SK-N-SH (cell line): Measurements from ENCODE around the gene GLG1. TPM values are rescaled to one million over a fixed set of nuclear protein-coding genes. Genes with fewer than 3 reads are reported as not detected.

Experiments
- CTCF ChIA-PET: fragments of 300-600, 350-600 bp; formaldehyde crosslinking; extraction: SDS; loops from one replicate; lab custom pipeline; 2021; lab: Yijun Ruan, JAX
- POLR2A ChIA-PET: fragments of 350-600 bp; sonication (Branson Sonifier 250); formaldehyde crosslinking; extraction: SDS; loops from one replicate; lab custom pipeline; 2020; ENCODE audit warnings: antibody characterized with exemption, inconsistent platforms; lab: Yijun Ruan, JAX
- DNase-seq: peaks from one replicate; pipeline ENCODE4 v3.0.0; 2012
- H2AFZ ChIP-seq: fragments of 200-600 bp; sonication (generic); 2 replicates; pipeline ENCODE4 v1.8.1; 2016; ENCODE audit warnings: antibody characterized with exemption, mild to moderate bottlenecking, low read depth
- H3F3A ChIP-seq: fragments of 200-600 bp; sonication (generic); replicated peaks from 2 replicates; pipeline ENCODE3; 2016; ENCODE audit warnings: antibody characterized with exemption, mild to moderate bottlenecking; ENCODE audit not compliant: insufficient read depth
- H3K27ac ChIP-seq, 2 experiments: fragments of 200-500 bp in 1 of 2; fragments of 200-600 bp in 1 of 2; sonication (Bioruptor generic) in 1 of 2; sonication (generic), shearing (Covaris generic) in 1 of 2; 2 replicates each; pipeline versions ENCODE4 v1.5.1 to v1.6.1; 2014 to 2016; ENCODE audit warnings: low read depth in 2 of 2, inconsistent platforms in 1 of 2, low read length in 1 of 2, mild to moderate bottlenecking in 1 of 2, mixed read lengths in 1 of 2
- H3K27me3 ChIP-seq: fragments of 200-600 bp; sonication (generic), shearing (Covaris generic); 2 replicates; pipeline ENCODE4 v1.6.1; 2016; ENCODE audit warnings: mixed run types; ENCODE audit not compliant: insufficient read depth
- H3K36me3 ChIP-seq, 2 experiments: fragments of 200-500 bp in 1 of 2; fragments of 200-600 bp in 1 of 2; sonication (Bioruptor generic) in 1 of 2; sonication (generic) in 1 of 2; replicated peaks in 1 of 2; 2 replicates each; pipeline versions ENCODE3 to v1.5.1; 2014 to 2016; ENCODE audit warnings: low read length in 1 of 2, mild to moderate bottlenecking in 1 of 2; ENCODE audit not compliant: insufficient read depth in 2 of 2, control insufficient read depth in 1 of 2
- H3K4me1 ChIP-seq, 2 experiments: fragments of 200-500 bp in 1 of 2; fragments of 200-600 bp in 1 of 2; sonication (Bioruptor generic) in 1 of 2; sonication (generic), shearing (Covaris generic) in 1 of 2; 2 replicates each; pipeline versions ENCODE4 v1.5.1 to v1.6.1; 2014 to 2016; ENCODE audit warnings: low read depth in 1 of 2, low read length in 1 of 2, mixed run types in 1 of 2; ENCODE audit not compliant: insufficient read depth in 2 of 2, control insufficient read depth in 1 of 2
- H3K4me2 ChIP-seq: fragments of 200-600 bp; sonication (generic), shearing (Covaris generic); 2 replicates; pipeline ENCODE4 v1.6.1; 2017; ENCODE audit warnings: mixed run types
- H3K4me3 ChIP-seq, 2 experiments: fragments of 200-500 bp in 1 of 2; fragments of 200-600 bp in 1 of 2; sonication (Bioruptor generic) in 1 of 2; sonication (generic), shearing (Covaris generic) in 1 of 2; 2 replicates each; pipeline versions ENCODE4 v1.5.1 to v1.8.1; 2014 to 2016; ENCODE audit warnings: low read depth in 2 of 2, inconsistent platforms in 1 of 2, low read length in 1 of 2, mild to moderate bottlenecking in 1 of 2, mixed read lengths in 1 of 2, moderate library complexity in 1 of 2
- H3K79me2 ChIP-seq: fragments of 200-600 bp; sonication (generic); 2 replicates; pipeline ENCODE4 v1.8.1; 2017; ENCODE audit warnings: mild to moderate bottlenecking; ENCODE audit not compliant: insufficient read depth
- H3K9ac ChIP-seq: fragments of 200-600 bp; sonication (generic); 2 replicates; pipeline ENCODE4 v1.6.1; 2017; ENCODE audit warnings: mixed run types
- H3K9me2 ChIP-seq: fragments of 200-600 bp; sonication (generic); 2 replicates; pipeline ENCODE4 v1.6.1; 2017; ENCODE audit warnings: mixed run types
- H3K9me3 ChIP-seq: fragments of 200-600 bp; sonication (generic); 2 replicates; pipeline ENCODE4 v1.6.1; 2017; ENCODE audit warnings: mixed run types, mild to moderate bottlenecking, moderate library complexity
- H4K20me1 ChIP-seq: fragments of 200-600 bp; sonication (generic); 2 replicates; pipeline ENCODE4 v1.6.1; 2017; ENCODE audit warnings: mild to moderate bottlenecking, mixed run types; ENCODE audit not compliant: insufficient read depth
- CHD2 ChIP-seq: fragments of 150-350 bp; IDR thresholded peaks from 2 replicates; pipeline ENCODE4 v1.6.1; 2018; ENCODE audit warnings: low read length; ENCODE audit not compliant: partially characterized antibody
- ELF1 ChIP-seq: IDR thresholded peaks from 2 replicates; pipeline ENCODE4 v1.4.0; 2012
- FOXJ3 ChIP-seq: sonication (generic); formaldehyde crosslinking; IDR thresholded peaks from 2 replicates; pipeline ENCODE4 v1.5.1; 2020; ENCODE audit warnings: mild to moderate bottlenecking, missing genetic modification reagents
- GATA2 ChIP-seq: sonication (generic); formaldehyde crosslinking; IDR thresholded peaks from 2 replicates; pipeline ENCODE4 v1.5.0; 2020; ENCODE audit warnings: mild to moderate bottlenecking, missing genetic modification reagents
- MXI1 ChIP-seq: IDR thresholded peaks from 2 replicates; pipeline ENCODE4 v1.6.1; 2012; ENCODE audit warnings: mild to moderate bottlenecking, low read depth, low read length, improper control_type of control experiment
- SIN3A ChIP-seq: IDR thresholded peaks from 2 replicates; pipeline ENCODE4 v1.6.1; 2012; ENCODE audit warnings: low read depth, mild to moderate bottlenecking, low read length, moderate library complexity, borderline replicate concordance
- TAF1 ChIP-seq: IDR thresholded peaks from 2 replicates; pipeline ENCODE4 v1.6.1; 2012; ENCODE audit warnings: low read depth, mild to moderate bottlenecking, low read length, moderate library complexity, borderline replicate concordance
- YY1 ChIP-seq: IDR thresholded peaks from 2 replicates; pipeline ENCODE4 v1.4.0; 2012; ENCODE audit warnings: low read depth, mild to moderate bottlenecking
- WGBS: methylation state at CpG from one replicate; pipeline ENCODE4 v1.1.6; 2017; ENCODE audit warnings: low lambda C conversion rate; 5-methylcytosine and 5-hydroxymethylcytosine counted together
- polyA plus RNA-seq, 3 experiments: library from polyadenylated mRNA; depleted of rRNA; stranded (reverse); fragments of >200 nt; gene quantifications; 2 replicates each; pipeline ENCODE4 v1.2.3, GENCODE V29; 2012
- TF ChIP-seq, protein P1 (sequence below): IDR thresholded peaks from 2 replicates; pipeline ENCODE4; 2012

GLG1 gene
- polyA plus RNA-seq, 1 of the 3 experiments (the other 2 are of a cell fraction) = 71.1 TPM

DNA sequence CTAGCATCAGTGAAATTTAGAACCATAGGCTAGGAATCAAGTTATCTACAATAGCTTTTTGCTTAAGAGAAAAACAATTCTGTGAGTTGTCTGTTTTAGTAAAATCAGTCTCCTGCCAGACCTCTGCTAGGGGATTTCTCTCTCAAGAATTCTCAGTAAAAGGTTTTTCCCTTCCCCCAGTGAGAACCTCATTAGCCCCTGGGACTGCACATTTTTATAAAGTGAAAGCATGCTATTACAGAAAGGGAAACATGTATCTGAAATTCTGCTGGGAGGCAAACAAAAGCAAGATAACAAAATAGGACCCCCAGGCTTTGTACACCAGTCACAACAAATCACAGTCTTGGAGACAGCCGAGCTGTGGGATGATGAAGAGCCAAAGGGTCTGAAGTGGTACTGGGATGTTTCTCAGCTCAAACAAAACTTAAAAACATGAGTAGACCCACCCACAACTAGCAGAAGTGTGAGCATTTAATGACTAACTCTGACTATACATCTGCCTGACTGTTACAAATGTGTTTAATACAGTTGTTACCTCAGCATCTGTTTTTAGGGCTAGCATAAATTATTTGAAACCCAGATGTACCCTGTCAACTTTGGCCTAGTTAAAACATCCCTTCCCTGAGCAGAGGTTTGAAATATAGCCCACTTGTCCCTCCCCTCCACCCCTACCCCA, 20.0 kb upstream of the GLG1 start:
- ChIA-PET CTCF (interaction anchor here (0.5 to 1.0 kb wide), 2 partner anchors 164 to 317 kb away, joined by 3 read pairs; no protein-coding TSS in a partner anchor), POLR2A (no interaction called here)
- Histone ChIP-seq H3K4me3 (no peak overlapping the region), H3K9me3 (no peaks in the 10 kb centered on the region), H2AFZ (no peak overlapping the region), H3K9me2 (no peaks in the 10 kb centered on the region), H3K27ac (peak overlapping the region; percentile 31 to 80; a peak in 3 of 4 replicates), H3K79me2 (peaks cover 5% of the 10 kb centered on the region; the same call in 1 of the 2 replicates), H3F3A (peaks cover 5% of the 10 kb centered on the region), H3K9ac (no peak overlapping the region), H3K4me2 (no peak overlapping the region), H3K4me1 (peaks cover 15 to 21% of the 10 kb centered on the region in 2 experiments; a peak in 3 of 4 replicates), H3K36me3 (peaks cover 55 to 66% of the 10 kb centered on the region in 2 experiments), H4K20me1 (no peaks in the 10 kb centered on the region), H3K27me3 (no peaks in the 10 kb centered on the region)
- TF ChIP-seq SIN3A = no peak
- TF ChIP-seq MXI1 = no peak
- TF ChIP-seq, protein P1, sequence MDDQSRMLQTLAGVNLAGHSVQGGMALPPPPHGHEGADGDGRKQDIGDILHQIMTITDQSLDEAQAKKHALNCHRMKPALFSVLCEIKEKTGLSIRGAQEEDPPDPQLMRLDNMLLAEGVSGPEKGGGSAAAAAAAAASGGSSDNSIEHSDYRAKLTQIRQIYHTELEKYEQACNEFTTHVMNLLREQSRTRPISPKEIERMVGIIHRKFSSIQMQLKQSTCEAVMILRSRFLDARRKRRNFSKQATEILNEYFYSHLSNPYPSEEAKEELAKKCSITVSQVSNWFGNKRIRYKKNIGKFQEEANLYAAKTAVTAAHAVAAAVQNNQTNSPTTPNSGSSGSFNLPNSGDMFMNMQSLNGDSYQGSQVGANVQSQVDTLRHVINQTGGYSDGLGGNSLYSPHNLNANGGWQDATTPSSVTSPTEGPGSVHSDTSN = no peak
- TF ChIP-seq TAF1 = no peak
- TF ChIP-seq CHD2 = no peak
- no peak for TF ChIP-seq FOXJ3 (CRISPR knock-in tag)
- no peak for TF ChIP-seq ELF1
- TF ChIP-seq GATA2 (CRISPR knock-in tag) = no peak
- no peak for DNase-seq
- WGBS = no CpG with 5 or more reads among the region's 1 CpG

DNA sequence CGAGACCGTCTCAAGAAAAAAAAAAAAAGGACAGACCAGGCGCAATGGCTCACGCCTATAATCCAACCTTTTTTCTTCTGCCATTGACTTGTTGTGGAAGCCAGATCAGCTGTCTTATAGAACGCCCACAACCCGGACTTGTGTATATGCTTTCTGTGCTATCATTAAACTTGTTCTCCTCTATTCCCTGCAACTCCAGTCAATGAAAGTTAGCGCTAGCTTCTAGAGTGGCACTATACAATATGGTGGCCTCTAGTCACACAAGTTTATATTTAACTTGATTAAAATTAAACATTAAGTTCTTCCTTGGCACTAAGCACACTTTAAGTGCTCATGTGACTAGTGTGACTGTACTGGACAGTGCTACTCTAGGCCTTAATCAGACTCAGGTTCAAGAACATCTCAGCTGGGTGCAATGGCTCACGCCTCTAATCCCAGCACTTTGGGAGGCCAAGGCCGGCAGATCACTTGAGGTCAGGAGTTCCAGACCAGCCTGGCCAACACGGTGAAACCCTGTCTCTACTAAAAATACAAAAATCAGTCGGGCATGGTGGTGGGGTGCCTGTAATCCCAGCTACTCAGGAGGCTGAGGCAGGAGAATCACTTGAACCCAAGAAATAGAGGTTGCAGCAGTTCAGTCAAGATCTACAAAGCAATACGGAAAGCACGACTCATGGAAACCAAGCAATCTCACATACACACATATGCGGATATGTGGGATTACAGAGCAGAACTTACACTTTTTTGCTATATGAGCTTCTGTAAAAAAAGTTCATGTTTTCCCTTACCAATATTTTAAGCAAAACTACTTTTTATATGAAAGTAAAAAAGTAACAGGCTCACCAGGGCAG, 18.8 kb upstream of the GLG1 start:
- Histone ChIP-seq H3F3A (peaks cover 5% of the 10 kb centered on the region), H3K36me3 (peaks cover 59 to 61% of the 10 kb centered on the region in 2 experiments), H4K20me1 (no peaks in the 10 kb centered on the region), H3K9me3 (no peaks in the 10 kb centered on the region), H3K27me3 (no peaks in the 10 kb centered on the region), H3K4me2 (no peak overlapping the region), H3K27ac (peak overlapping the region in 1 of 2 experiments; percentile 80; a peak in 1 of 4 replicates), H2AFZ (no peak overlapping the region), H3K9me2 (no peaks in the 10 kb centered on the region), H3K79me2 (no peaks in the 10 kb centered on the region; the same call in 1 of the 2 replicates), H3K4me3 (no peak overlapping the region), H3K4me1 (peaks cover 15 to 21% of the 10 kb centered on the region in 2 experiments; a peak in 3 of 4 replicates), H3K9ac (no peak overlapping the region)
- POLR2A ChIA-PET = no interaction called here
- WGBS = 96% methylated on average over 14 of the region's 14 CpGs
- DNase-seq = no peak
- no peak for TF ChIP-seq YY1
- CTCF ChIA-PET = interaction anchor here (2.0 to 3.2 kb wide), 2 partner anchors 17 to 25 kb away, joined by 7 to 18 read pairs; partner anchors contain the start of gene GLG1
